Karpas-422 (cell line): ENCODE data around the gene DDX43. TPM values are rescaled to one million over a fixed set of nuclear protein-coding genes. Genes with fewer than 3 reads are reported as not detected.
"Not testable (repeated sequence)": the region's sequence is repeated elsewhere in the genome, so short reads cannot be mapped to it uniquely, and the experiment has no call there.

ENCODE experiments used
- DNase-seq: peaks from one replicate; pipeline ENCODE4 v3.0.0-alpha.2; 2015
- H2AFZ ChIP-seq: fragments of 200-600 bp; sonication (generic); 2 replicates; pipeline ENCODE4 v1.6.1; 2014; ENCODE audit warnings: antibody characterized with exemption, low read length, mixed read lengths
- H3K27ac ChIP-seq: fragments of 200-600 bp; sonication (generic); 2 replicates; pipeline ENCODE4 v1.5.1; 2014; ENCODE audit warnings: mild to moderate bottlenecking, low read length, moderate library complexity
- H3K27me3 ChIP-seq: fragments of 200-600 bp; sonication (generic); 2 replicates; pipeline ENCODE4 v1.6.1; 2014; ENCODE audit warnings: low read length, mixed read lengths
- H3K36me3 ChIP-seq: fragments of 200-600 bp; sonication (generic); 2 replicates; pipeline ENCODE4 v1.6.1; 2014; ENCODE audit warnings: low read length, mixed read lengths; ENCODE audit not compliant: insufficient read depth
- H3K4me1 ChIP-seq: fragments of 200-600 bp; sonication (generic); 2 replicates; pipeline ENCODE4 v1.6.1; 2014; ENCODE audit warnings: mild to moderate bottlenecking, low read length, mixed read lengths
- H3K4me2 ChIP-seq: fragments of 200-600 bp; sonication (generic); 2 replicates; pipeline ENCODE4 v1.6.1; 2014; ENCODE audit warnings: low read length, low read depth, mild to moderate bottlenecking; ENCODE audit not compliant: poor library complexity, severe bottlenecking
- H3K4me3 ChIP-seq: fragments of 200-600 bp; sonication (generic); 2 replicates; pipeline ENCODE4 v1.5.1; 2014; ENCODE audit warnings: mild to moderate bottlenecking, antibody characterized with exemption, low read length, mixed read lengths
- H3K79me2 ChIP-seq: fragments of 200-600 bp; sonication (generic); 2 replicates; pipeline ENCODE4 v1.6.1; 2014; ENCODE audit warnings: mild to moderate bottlenecking, low read length, mixed read lengths
- H3K9ac ChIP-seq: fragments of 200-600 bp; sonication (generic); 2 replicates; pipeline ENCODE4 v1.6.0; 2014; ENCODE audit warnings: low read length
- H3K9me2 ChIP-seq: fragments of 200-600 bp; sonication (generic), shearing (Covaris generic); replicated peaks from 2 replicates; pipeline ENCODE4 v1.6.0; 2014; ENCODE audit warnings: mild to moderate bottlenecking, low read length, moderate library complexity; ENCODE audit not compliant: insufficient read depth
- H3K9me3 ChIP-seq: fragments of 300-700, 200-600 bp; sonication (generic); 2 replicates; pipeline ENCODE4 v1.6.1; 2014; ENCODE audit warnings: low read length, mixed read lengths
- H4K20me1 ChIP-seq: fragments of 200-600 bp; sonication (generic); 2 replicates; pipeline ENCODE4 v1.6.1; 2014; ENCODE audit warnings: mild to moderate bottlenecking, antibody characterized with exemption, low read length, low read depth; ENCODE audit not compliant: insufficient read depth
- total RNA-seq: library from RNA; depleted of rRNA; stranded (reverse); fragments of >200 nt; shearing (Covaris generic); gene quantifications from 2 replicates; pipeline ENCODE4 v1.2.3, GENCODE V29; 2014; ENCODE audit warnings: low replicate concordance

The DDX43 gene
- total RNA-seq, 1 experiment from 2014 or later = not detected

GRCh38 chr6:73392188-73392587, 2.4 kb upstream of the DDX43 start:
- not testable (repeated sequence) for H3K27me3 ChIP-seq, H3K4me2 ChIP-seq, H3K9ac ChIP-seq, H3K79me2 ChIP-seq, H3K9me2 ChIP-seq, H3K4me3 ChIP-seq, H4K20me1 ChIP-seq, DNase-seq, H3K36me3 ChIP-seq, H3K27ac ChIP-seq, H3K9me3 ChIP-seq, H2AFZ ChIP-seq
- H3K4me1 ChIP-seq = peaks cover 11% of the 10 kb centered on the region

GRCh38 chr6:73393278-73393677, 1.4 kb upstream of the DDX43 start:
- Histone ChIP-seq H3K9ac (no peak overlapping the region), H3K9me3 (no peaks in the 10 kb centered on the region), H3K9me2 (no peaks in the 10 kb centered on the region), H4K20me1 (no peaks in the 10 kb centered on the region), H3K4me3 (no peak overlapping the region), H3K79me2 (no peaks in the 10 kb centered on the region), H3K4me2 (no peak overlapping the region), H3K27me3 (no peaks in the 10 kb centered on the region), H3K36me3 (no peaks in the 10 kb centered on the region), H2AFZ (no peak overlapping the region), H3K4me1 (peaks cover 11% of the 10 kb centered on the region), H3K27ac (no peak overlapping the region)
- no peak for DNase-seq

- Histone ChIP-seq H4K20me1 (no peaks in the 10 kb centered on the region), H3K9ac (no peak overlapping the region), H3K79me2 (no peaks in the 10 kb centered on the region), H3K4me1 (no peaks in the 10 kb centered on the region), H3K9me2 (no peaks in the 10 kb centered on the region), H3K4me2 (no peak overlapping the region), H3K27ac (no peak overlapping the region), H3K9me3 (no peaks in the 10 kb centered on the region), H2AFZ (no peak overlapping the region), H3K27me3 (no peaks in the 10 kb centered on the region), H3K36me3 (no peaks in the 10 kb centered on the region), H3K4me3 (no peak overlapping the region)
- DNase-seq = no peak
Observed at GRCh38 chr6:73395875-73396274, 1.2 kb downstream of the DDX43 start.

- no peaks in the 10 kb centered on the region for H3K9me2 ChIP-seq
- no peak overlapping the region for H3K4me3 ChIP-seq
- no peaks in the 10 kb centered on the region for H3K27me3 ChIP-seq
- no peak overlapping the region for H3K4me2 ChIP-seq
- no peak overlapping the region for H2AFZ ChIP-seq
- no peaks in the 10 kb centered on the region for H3K4me1 ChIP-seq
- H3K36me3 ChIP-seq = no peaks in the 10 kb centered on the region
- no peak overlapping the region for H3K27ac ChIP-seq
- H4K20me1 ChIP-seq = no peaks in the 10 kb centered on the region
- DNase-seq = no peak
- no peaks in the 10 kb centered on the region for H3K79me2 ChIP-seq
- no peak overlapping the region for H3K9ac ChIP-seq
- H3K9me3 ChIP-seq = no peaks in the 10 kb centered on the region
Observed at GRCh38 chr6:73400656-73401055, 6.0 kb downstream of the DDX43 start.

GRCh38 chr6:73409395-73409794, 14.8 kb downstream of the DDX43 start:
- no peaks in the 10 kb centered on the region for H3K9me3 ChIP-seq
- no peak overlapping the region for H3K9ac ChIP-seq
- no peaks in the 10 kb centered on the region for H4K20me1 ChIP-seq
- DNase-seq = no peak
- H3K4me1 ChIP-seq = no peaks in the 10 kb centered on the region
- H3K4me3 ChIP-seq = no peak overlapping the region
- H3K27me3 ChIP-seq = no peaks in the 10 kb centered on the region
- H3K9me2 ChIP-seq = no peaks in the 10 kb centered on the region
- no peaks in the 10 kb centered on the region for H3K36me3 ChIP-seq
- no peak overlapping the region for H3K27ac ChIP-seq
- H3K4me2 ChIP-seq = no peak overlapping the region
- H2AFZ ChIP-seq = no peak overlapping the region
- no peaks in the 10 kb centered on the region for H3K79me2 ChIP-seq

- no peaks in the 10 kb centered on the region for H3K4me1 ChIP-seq
- H3K9me2 ChIP-seq = no peaks in the 10 kb centered on the region
- no peaks in the 10 kb centered on the region for H3K9me3 ChIP-seq
- no peak overlapping the region for H3K4me2 ChIP-seq
- H3K79me2 ChIP-seq = no peaks in the 10 kb centered on the region
- no peak overlapping the region for H3K9ac ChIP-seq
- no peak overlapping the region for H3K4me3 ChIP-seq
- no peaks in the 10 kb centered on the region; the same call in 1 of the 2 replicates for H3K36me3 ChIP-seq
- H3K27ac ChIP-seq = no peak overlapping the region
- no peak overlapping the region for H2AFZ ChIP-seq
- DNase-seq = no peak
- H4K20me1 ChIP-seq = no peaks in the 10 kb centered on the region
- H3K27me3 ChIP-seq = no peaks in the 10 kb centered on the region
Observed at GRCh38 chr6:73413102-73413501, 18.5 kb downstream of the DDX43 start.

GRCh38 chr6:73418081-73418741, 23.6 kb downstream of the DDX43 start:
- H2AFZ ChIP-seq = no peak overlapping the region
- no peak overlapping the region for H3K4me2 ChIP-seq
- H3K4me3 ChIP-seq = no peak overlapping the region
- H3K9ac ChIP-seq = no peak overlapping the region
- H3K36me3 ChIP-seq = peaks cover 3% of the 10 kb centered on the region; the same call in 1 of the 2 replicates
- H4K20me1 ChIP-seq = no peaks in the 10 kb centered on the region
- DNase-seq = no peak
- no peak overlapping the region for H3K27ac ChIP-seq
- H3K9me3 ChIP-seq = no peaks in the 10 kb centered on the region
- H3K27me3 ChIP-seq = no peaks in the 10 kb centered on the region
- no peaks in the 10 kb centered on the region for H3K79me2 ChIP-seq
- H3K9me2 ChIP-seq = no peaks in the 10 kb centered on the region
- no peaks in the 10 kb centered on the region for H3K4me1 ChIP-seq

- Histone ChIP-seq H3K9ac (no peak overlapping the region), H3K4me3 (no peak overlapping the region)
Observed at GRCh38 chr6:73421534-73421933, 26.9 kb downstream of the DDX43 start.

More at GRCh38 chr6:73421534-73421933, 26.9 kb downstream of the DDX43 start:
- no peaks in the 10 kb centered on the region for H3K9me2 ChIP-seq
- H3K27me3 ChIP-seq = no peaks in the 10 kb centered on the region
- H3K9me3 ChIP-seq = no peaks in the 10 kb centered on the region
- H3K4me1 ChIP-seq = no peaks in the 10 kb centered on the region
- no peaks in the 10 kb centered on the region for H4K20me1 ChIP-seq
- no peak overlapping the region for H3K4me2 ChIP-seq
- peaks cover 17% of the 10 kb centered on the region for H3K36me3 ChIP-seq
- no peak for DNase-seq
- H3K27ac ChIP-seq = no peak overlapping the region
- no peak overlapping the region for H2AFZ ChIP-seq
- no peaks in the 10 kb centered on the region for H3K79me2 ChIP-seq
